Ovary (tissue), 9 donors: ENCODE measurements around the gene PLOD1. TPM values are rescaled to one million over a fixed set of nuclear protein-coding genes. Genes with fewer than 3 reads are reported as not detected.
A peak's percentile ranks its signal among the peaks of the same experiment; 100 is the strongest.
"Not testable (repeated sequence)": the region's sequence is repeated elsewhere in the genome, so short reads cannot be mapped to it uniquely, and the experiment has no call there.

Experiments used
- DNase-seq, 5 donors: peaks; one replicate each; pipeline ENCODE4 v3.0.0-alpha.2; 2019 to 2020
- H3K27ac ChIP-seq, 2 donors: fragments of 200-600 bp; one replicate each; pipeline versions ENCODE4 v1.5.1 to v1.8.0; 2019 to 2022
- H3K27me3 ChIP-seq: fragments of 200-600 bp; one replicate; pipeline ENCODE4 v1.8.0; 2022
- H3K36me3 ChIP-seq: fragments of 200-600 bp; sonication (generic); one replicate; pipeline ENCODE4 v1.5.1; 2019
- H3K4me1 ChIP-seq: one replicate; pipeline ENCODE4 v1.8.1; 2013; ENCODE audit warnings: mild to moderate bottlenecking, moderate library complexity; ENCODE audit not compliant: insufficient read depth
- H3K4me3 ChIP-seq: fragments of 200-600 bp; sonication (generic); one replicate; pipeline ENCODE4 v1.5.1; 2017
- H3K9me3 ChIP-seq, 2 donors: fragments of 200-600 bp in 1 of 2; sonication (generic) in 1 of 2; one replicate each; pipeline versions ENCODE4 v1.5.1 to v1.8.1; 2013 to 2019; ENCODE audit warnings: mild to moderate bottlenecking in 1 of 2, moderate library complexity in 1 of 2
- CTCF ChIP-seq, 3 donors: fragments of 450-650 bp in 2 of 3; fragments of 200-600 bp in 1 of 3; IDR thresholded peaks; one replicate each; pipeline versions ENCODE4 v1.5.1 to v1.8.0; 2016 to 2022; ENCODE audit warnings: antibody characterized with exemption in 3 of 3, mild to moderate bottlenecking in 1 of 3
- EP300 ChIP-seq: sonication (generic); formaldehyde crosslinking; IDR thresholded peaks from one replicate; pipeline ENCODE4 v1.6.1; 2017; ENCODE audit warnings: antibody characterized with exemption
- POLR2A ChIP-seq: fragments of 450-650 bp; IDR thresholded peaks from one replicate; pipeline ENCODE4 v1.6.1; 2017; ENCODE audit warnings: antibody characterized with exemption, mild to moderate bottlenecking, moderate library complexity
- WGBS, 3 donors: extraction: QIAGEN DNeasy Blood & Tissue Kit in 1 of 3; methylation state at CpG; one replicate each; pipeline versions ENCODE4 v1.1.5 to v1.1.7; 2013 to 2017; 5-methylcytosine and 5-hydroxymethylcytosine counted together
- intact Hi-C, 4 donors: fragments of 100-400 bp; cut with DNase I; formaldehyde crosslinking; loops; one replicate each; pipeline versions ENCODE4 v1.11.0 to v1.15.1; 2022 to 2023
- polyA plus RNA-seq, 2 donors: library from polyadenylated mRNA; stranded (reverse); fragments of 200-250 nt in 1 of 2; fragments of 350-450 nt in 1 of 2; fragmentation: Illumina TruSeq in 1 of 2; extraction: RNeasy Lipid Tissue Mini Kit (QIAGEN cat#74804) in 1 of 2; gene quantifications; one replicate each; pipeline ENCODE4 v1.2.3, GENCODE V29; 2013 to 2014
- total RNA-seq, 7 donors: library from RNA; depleted of rRNA in 2 of 7; stranded (reverse); fragments of >200 nt in 2 of 7; fragmentation: NEBNext Ultra II Directional in 3 of 7; extraction: Animal tissue kit (Norgen Biotek cat#: 25700) in 3 of 7; gene quantifications; one replicate each; pipeline versions ENCODE4 v1.1.0 to v1.2.4, GENCODE V29; 2016 to 2023
- donor health status: DM: no; HTN: no; CAD: no; lungs with moderate emphysema.
- donor health status: DM: no; HTN: no; CAD: no.
- donor health status: Bipolar disorder and iron deficiency.
- donor health status: DM: yes; HTN: yes; CAD: no.
- donor health status: DM: no; HTN: no; CAD: no.
- donor health status: DM: yes; HTN: yes; CAD: no.

Gene PLOD1
- total and polyA plus RNA-seq, 9 donors: 26.3 to 98.2 (median 58.7) TPM

- H3K4me3 ChIP-seq: peak overlapping the region; percentile 64
- intact Hi-C loops: no loop called here
- no peaks in the 10 kb centered on the region for H3K27me3 ChIP-seq
- TF ChIP-seq POLR2A: no peak
- TF ChIP-seq EP300: no peak
- TF ChIP-seq CTCF (IDR thresholded peaks at IDR 0.05): no peak
- H3K27ac ChIP-seq: no peak overlapping the region
- no peaks in the 10 kb centered on the region for H3K36me3 ChIP-seq
- 43 to 62% (median 44%) methylated on average over 16 of the region's 16 CpGs for WGBS, 3 donors
- peaks cover 7% of the 10 kb centered on the region for H3K4me1 ChIP-seq
- no peak for DNase-seq
- H3K9me3 ChIP-seq: no peaks in the 10 kb centered on the region
Measured at GRCh38 chr1:11924334-11925195, 10.0 kb upstream of the PLOD1 start.

GRCh38 chr1:11925196-11925937 lies 9.2 kb upstream of the PLOD1 start:
- intact Hi-C loops, H3K27me3 ChIP-seq, H3K36me3 ChIP-seq, H3K9me3 ChIP-seq, H3K27ac ChIP-seq, DNase-seq: not testable (repeated sequence)
- WGBS, 3 donors: 5 to 39% (median 19%) methylated on average over 4 to 37 of the region's 54 CpGs
- Histone ChIP-seq H3K4me3 (peak overlapping the region; percentile 64), H3K4me1 (peaks cover 10% of the 10 kb centered on the region)

- Histone ChIP-seq H3K36me3 (no peaks in the 10 kb centered on the region), H3K27me3 (no peaks in the 10 kb centered on the region), H3K4me3 (peak overlapping the region; percentile 64), H3K9me3 (no peaks in the 10 kb centered on the region), H3K4me1 (peaks cover 10% of the 10 kb centered on the region), H3K27ac (peak overlapping the region in 1 of 2 donors; percentile 25)
- intact Hi-C loops: no loop called here
- 0 to 3% (median 1%) methylated on average over 21 to 41 of the region's 41 CpGs for WGBS, 3 donors
- DNase-seq: peak in 3 of 5 donors; percentile 48 to 59 (median 57)
- TF ChIP-seq CTCF (IDR thresholded peaks at IDR 0.05) (no peak), POLR2A (no peak), EP300 (no peak)
Measured at GRCh38 chr1:11925938-11926292, 8.6 kb upstream of the PLOD1 start.

- DNase-seq: no peak
- Histone ChIP-seq H3K36me3 (no peaks in the 10 kb centered on the region), H3K27me3 (no peaks in the 10 kb centered on the region), H3K4me3 (no peak overlapping the region), H3K4me1 (peaks cover 10% of the 10 kb centered on the region), H3K9me3 (no peaks in the 10 kb centered on the region), H3K27ac (no peak overlapping the region)
- no peak for TF ChIP-seq POLR2A
- intact Hi-C loops: no loop called here
- 31 to 44% (median 33%) methylated on average over 5 of the region's 5 CpGs for WGBS, 3 donors
Measured at GRCh38 chr1:11927866-11928592, 6.5 kb upstream of the PLOD1 start.

GRCh38 chr1:11929849-11930248 lies 4.7 kb upstream of the PLOD1 start:
- H3K9me3 ChIP-seq: no peaks in the 10 kb centered on the region
- peak; percentile 76 to 86 (median 80) for DNase-seq
- intact Hi-C loops: no loop called here
- 0 to 1% (median 0%) methylated on average over 5 of the region's 5 CpGs for WGBS, 3 donors
- H3K36me3 ChIP-seq: no peaks in the 10 kb centered on the region
- H3K4me3 ChIP-seq: no peak overlapping the region
- H3K27ac ChIP-seq: no peak overlapping the region
- peaks cover 9% of the 10 kb centered on the region for H3K4me1 ChIP-seq
- no peaks in the 10 kb centered on the region for H3K27me3 ChIP-seq
- TF ChIP-seq CTCF (IDR thresholded peaks at IDR 0.05) (no peak), POLR2A (no peak), EP300 (no peak)
